Measurements from ENCODE around the gene AK2. TPM values are rescaled to one million over a fixed set of nuclear protein-coding genes. Genes with fewer than 3 reads are reported as not detected.

Gene AK2
- total RNA-seq, 8 experiments from 2014 or later, result 105 to 219 (median 163) TPM

DNA sequence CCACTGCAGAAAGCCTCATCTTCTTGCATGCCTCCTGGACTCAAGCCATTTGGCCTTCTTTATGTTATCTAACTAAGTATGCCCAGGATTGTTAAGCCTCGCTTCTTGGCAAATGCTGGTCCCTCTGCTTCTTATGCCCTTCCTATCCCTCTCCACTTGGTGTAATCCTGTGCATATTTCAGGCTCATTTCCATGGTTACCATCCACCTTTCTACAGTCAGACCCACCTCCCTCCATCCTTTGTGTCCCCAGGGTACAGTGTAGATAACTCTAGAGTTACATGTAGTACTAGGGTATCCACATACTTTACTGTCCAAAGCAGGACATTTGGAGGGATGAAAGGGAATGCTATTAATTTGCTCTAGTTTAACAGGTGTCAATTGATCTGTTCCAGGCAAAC, 65.5 kb downstream of the AK2 start:
- no peak for ATAC-seq (replicated peaks in 6 of 8)
- WGBS, 10 experiments, result 83 to 100% (median 100%) methylated on average over 1 of the region's 1 CpG; no CpG with 5 or more reads in 3 of the 10 experiments
- in situ Hi-C loops (cut with MboI; ENCODE audit: low pct_unique_long_range_greater_than_20kb in 2 of 9, low sequenced_read_pairs in 9 of 9, unreplicated experiment in 9 of 9), result no loop called here
- H3K4me3 ChIP-seq, result no peak overlapping the region
- peaks cover 0 to 4% of the 10 kb centered on the region in 2 donors for H3K4me1 ChIP-seq (replicated peaks in 1 of 2)
- H3K27ac ChIP-seq, result no peak overlapping the region

GRCh38 chr1:32969566-32969965, 67.1 kb downstream of the AK2 start:
- peaks cover 2 to 8% of the 10 kb centered on the region in 2 donors for H3K4me1 ChIP-seq (replicated peaks in 1 of 2)
- ATAC-seq (replicated peaks in 6 of 8), result no peak
- no peak overlapping the region for H3K27ac ChIP-seq
- in situ Hi-C loops (cut with MboI; ENCODE audit: low pct_unique_long_range_greater_than_20kb in 2 of 9, low sequenced_read_pairs in 9 of 9, unreplicated experiment in 9 of 9), result no loop called here
- no peak overlapping the region for H3K4me3 ChIP-seq

- ATAC-seq (replicated peaks in 6 of 8), result no peak
- in situ Hi-C loops (cut with MboI; ENCODE audit: low pct_unique_long_range_greater_than_20kb in 2 of 9, low sequenced_read_pairs in 9 of 9, unreplicated experiment in 9 of 9), result no loop called here
- no peak overlapping the region for H3K27ac ChIP-seq
- WGBS, 10 experiments, result 10 to 80% (median 67%) methylated on average over 1 to 4 of the region's 4 CpGs; no CpG with 5 or more reads in 3 of the 10 experiments
- H3K4me3 ChIP-seq, result no peak overlapping the region
- H3K4me1 ChIP-seq (replicated peaks in 1 of 2), result peaks cover 6 to 9% of the 10 kb centered on the region in 2 donors
Observed at GRCh38 chr1:32967888-32968568, 68.7 kb downstream of the AK2 start.

DNA sequence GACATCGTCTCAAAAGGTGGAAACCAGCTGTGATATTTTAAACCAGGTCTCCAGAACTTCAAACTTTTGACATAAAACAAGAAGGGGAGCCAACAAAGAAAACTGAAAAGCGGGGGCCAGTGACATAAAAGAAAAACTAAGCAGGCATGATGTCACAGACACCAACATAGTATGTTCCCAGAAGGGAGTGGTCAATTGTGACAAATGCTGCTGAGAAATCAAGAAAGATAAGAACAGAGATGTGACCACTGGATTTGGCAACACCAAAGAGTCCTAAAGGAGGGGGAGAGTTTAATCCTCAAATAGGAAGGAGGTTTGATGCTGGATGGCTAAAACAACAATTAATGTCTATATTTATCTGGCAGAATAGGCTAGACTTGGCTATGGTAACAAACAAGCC, 69.8 kb downstream of the AK2 start:
- 57 to 100% (median 86%) methylated on average over 1 to 2 of the region's 2 CpGs; no CpG with 5 or more reads in 1 of the 10 experiments for WGBS, 10 experiments
- Histone ChIP-seq H3K4me3 (no peak overlapping the region), H3K27ac (no peak overlapping the region), H3K4me1 (replicated peaks in 1 of 2) (peaks cover 14 to 16% of the 10 kb centered on the region in 2 donors)
- no peak for ATAC-seq (replicated peaks in 6 of 8)
- in situ Hi-C loops (cut with MboI; ENCODE audit: low pct_unique_long_range_greater_than_20kb in 2 of 9, low sequenced_read_pairs in 9 of 9, unreplicated experiment in 9 of 9), result no loop called here

- WGBS, 10 experiments, result 20 to 82% (median 65%) methylated on average over 1 to 5 of the region's 5 CpGs; no CpG with 5 or more reads in 1 of the 10 experiments
- no peak for ATAC-seq (replicated peaks in 6 of 8)
- peak overlapping the region; percentile 22 to 45 for H3K27ac ChIP-seq
- H3K4me1 ChIP-seq (replicated peaks in 1 of 2), result peaks cover 14 to 18% of the 10 kb centered on the region in 2 donors
- H3K4me3 ChIP-seq, result peak overlapping the region; percentile 48 to 81 (median 69)
- in situ Hi-C loops (cut with MboI; ENCODE audit: low pct_unique_long_range_greater_than_20kb in 2 of 9, low sequenced_read_pairs in 9 of 9, unreplicated experiment in 9 of 9), result no loop called here
Observed at GRCh38 chr1:32965251-32965747, 71.4 kb downstream of the AK2 start.

GRCh38 chr1:32964461-32965250, 72.0 kb downstream of the AK2 start, which contains the start of gene RNF19B:
Gene RNF19B (minus strand): TSS chr1:32964809. CDS start chr1:32964685, 124 bp downstream.
- H3K4me3 ChIP-seq, result peak within 1 kb of the TSS; percentile 48 to 81 (median 69)
- ATAC-seq (replicated peaks in 6 of 8), result peak; percentile 84 to 95 (median 94)
- H3K27ac ChIP-seq, result peak within 1 kb of the TSS; percentile 63 to 69
- in situ Hi-C loops (cut with MboI; ENCODE audit: low pct_unique_long_range_greater_than_20kb in 2 of 9, low sequenced_read_pairs in 9 of 9, unreplicated experiment in 9 of 9), result no loop called here
- H3K4me1 ChIP-seq (replicated peaks in 1 of 2), result peaks cover 14 to 18% of the 10 kb centered on the region in 2 donors
- WGBS, 10 experiments, result 0 to 40% (median 9%) methylated on average over 1 to 12 of the region's 83 CpGs; no CpG with 5 or more reads in 2 of the 10 experiments

DNA sequence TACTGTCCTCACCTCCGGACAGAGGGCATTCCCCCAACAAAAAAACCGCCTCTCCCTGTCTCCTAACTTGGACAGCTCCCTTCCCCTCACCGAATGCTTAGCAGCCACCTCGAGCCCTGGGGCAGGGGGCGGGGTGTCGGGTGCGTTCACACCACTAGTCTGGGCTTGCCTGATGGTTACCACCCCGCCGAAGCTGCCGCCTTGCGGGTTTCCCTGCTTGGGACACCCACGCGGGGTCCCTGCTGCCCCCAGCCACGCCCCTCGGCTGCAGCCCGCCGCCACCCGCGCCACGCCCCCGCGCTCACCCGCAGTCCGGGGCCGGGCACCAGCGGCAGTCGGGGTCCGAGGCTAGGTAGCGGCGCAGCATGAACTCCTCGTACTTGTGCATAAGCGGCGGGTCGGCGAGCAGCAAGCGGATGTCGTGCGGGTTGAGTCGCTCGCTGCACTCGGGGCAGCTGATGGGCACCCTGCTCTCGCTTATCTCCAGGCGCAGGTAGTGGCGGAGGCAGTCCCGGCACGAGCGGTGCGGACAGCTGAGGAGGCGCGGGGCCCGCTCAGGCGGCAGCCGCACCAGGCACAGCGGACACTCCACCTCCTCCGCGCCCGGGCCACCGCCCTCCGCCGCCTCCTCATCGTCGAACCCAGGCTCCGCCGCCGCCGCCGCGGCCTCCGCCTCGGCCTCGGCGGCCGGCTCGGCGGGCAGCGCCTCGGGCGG, 72.8 kb downstream of the AK2 start:
- peaks cover 14 to 18% of the 10 kb centered on the region in 2 donors for H3K4me1 ChIP-seq (replicated peaks in 1 of 2)
- in situ Hi-C loops (cut with MboI; ENCODE audit: low pct_unique_long_range_greater_than_20kb in 2 of 9, low sequenced_read_pairs in 9 of 9, unreplicated experiment in 9 of 9), result no loop called here
- WGBS, 10 experiments, result 0 to 4% (median 0%) methylated on average over 3 to 11 of the region's 78 CpGs; no CpG with 5 or more reads in 6 of the 10 experiments
- peak; percentile 34 to 65 (median 44) for ATAC-seq (replicated peaks in 6 of 8)
- H3K27ac ChIP-seq, result peak overlapping the region; percentile 63 to 69
- peak overlapping the region; percentile 48 to 81 (median 69) for H3K4me3 ChIP-seq

- WGBS, 10 experiments, result 8 to 80% (median 63%) methylated on average over 1 to 6 of the region's 6 CpGs
- in situ Hi-C loops (cut with MboI; ENCODE audit: low pct_unique_long_range_greater_than_20kb in 2 of 9, low sequenced_read_pairs in 9 of 9, unreplicated experiment in 9 of 9), result no loop called here
- no peak for ATAC-seq (replicated peaks in 6 of 8)
- Histone ChIP-seq H3K4me3 (peak overlapping the region; percentile 48 to 81 (median 69)), H3K27ac (no peak overlapping the region), H3K4me1 (replicated peaks in 1 of 2) (peaks cover 14 to 18% of the 10 kb centered on the region in 2 donors)
Observed at GRCh38 chr1:32962248-32962896, 74.3 kb downstream of the AK2 start.

DNA sequence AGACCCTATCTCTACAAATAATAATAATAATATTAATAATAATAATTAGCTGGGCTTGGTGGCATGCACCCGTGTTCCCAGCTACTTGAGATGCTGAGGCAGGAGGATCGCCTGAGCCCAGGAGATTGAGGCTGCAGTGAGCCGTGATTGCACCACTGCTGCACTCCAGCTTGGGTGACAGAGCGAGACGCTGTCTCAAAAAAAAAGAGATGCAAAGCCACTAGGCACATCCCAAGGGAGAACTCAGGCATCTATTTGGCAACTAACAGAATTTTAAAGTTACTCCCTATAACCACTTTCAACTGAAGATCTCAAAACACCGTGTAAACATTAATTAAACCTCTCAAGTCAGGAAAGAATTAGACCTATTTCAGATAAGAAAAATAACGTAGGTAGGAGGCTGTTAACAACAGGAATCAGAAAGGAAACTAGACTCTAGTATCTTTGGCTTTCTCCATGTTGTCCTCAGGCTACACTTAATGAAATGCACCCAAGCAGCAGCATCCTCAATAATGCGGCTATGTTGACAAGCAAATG, 75.8 kb downstream of the AK2 start:
- no peak overlapping the region for H3K4me3 ChIP-seq
- in situ Hi-C loops (cut with MboI; ENCODE audit: low pct_unique_long_range_greater_than_20kb in 2 of 9, low sequenced_read_pairs in 9 of 9, unreplicated experiment in 9 of 9), result no loop called here

GRCh38 chr1:32960342-32960741, 76.3 kb downstream of the AK2 start:
- WGBS, 10 experiments, result 20 to 88% (median 73%) methylated on average over 1 to 2 of the region's 2 CpGs; no CpG with 5 or more reads in 2 of the 10 experiments
- in situ Hi-C loops (cut with MboI; ENCODE audit: low pct_unique_long_range_greater_than_20kb in 2 of 9, low sequenced_read_pairs in 9 of 9, unreplicated experiment in 9 of 9), result no loop called here
- no peak overlapping the region for H3K27ac ChIP-seq
- no peak overlapping the region for H3K4me3 ChIP-seq
- H3K4me1 ChIP-seq (replicated peaks in 1 of 2), result peaks cover 13 to 17% of the 10 kb centered on the region in 2 donors
- ATAC-seq (replicated peaks in 6 of 8), result no peak

More for the DNA sequence above, 75.8 kb downstream of the AK2 start:
- WGBS, 10 experiments, result 20 to 100% (median 75%) methylated on average over 1 to 8 of the region's 8 CpGs; no CpG with 5 or more reads in 1 of the 10 experiments
- Histone ChIP-seq H3K27ac (no peak overlapping the region), H3K4me1 (replicated peaks in 1 of 2) (peaks cover 14 to 18% of the 10 kb centered on the region in 2 donors)
- ATAC-seq (replicated peaks in 6 of 8), result no peak

DNA sequence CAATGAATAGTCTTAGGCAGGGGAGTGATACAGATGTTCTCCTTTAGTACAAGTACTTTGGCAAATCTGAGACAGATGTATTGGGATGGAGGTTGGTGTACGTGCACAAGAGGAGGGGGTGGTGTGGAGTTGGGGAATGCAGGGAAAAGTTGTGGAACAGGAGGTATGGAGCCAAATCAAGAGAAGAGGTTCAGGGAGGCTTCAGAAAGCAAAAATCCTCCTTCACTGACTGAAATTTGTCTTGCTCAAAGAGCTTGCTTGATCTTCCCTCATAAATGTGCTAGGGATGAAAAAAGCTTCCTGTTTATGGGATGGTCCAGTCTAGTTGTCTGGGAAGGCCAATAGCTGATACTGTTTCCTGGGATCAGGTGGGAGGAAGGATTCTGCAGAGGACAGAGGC, 77.9 kb downstream of the AK2 start:
- H3K27ac ChIP-seq, result no peak overlapping the region
- no peak for ATAC-seq (replicated peaks in 6 of 8)

More for the DNA sequence above, 77.9 kb downstream of the AK2 start:
- WGBS, 10 experiments, result 50 to 100% (median 90%) methylated on average over 1 of the region's 1 CpG; no CpG with 5 or more reads in 4 of the 10 experiments
- in situ Hi-C loops (cut with MboI; ENCODE audit: low pct_unique_long_range_greater_than_20kb in 2 of 9, low sequenced_read_pairs in 9 of 9, unreplicated experiment in 9 of 9), result no loop called here
- no peak overlapping the region for H3K4me3 ChIP-seq
- H3K4me1 ChIP-seq (replicated peaks in 1 of 2), result peaks cover 12 to 14% of the 10 kb centered on the region in 2 donors

Measured in motor neuron (in vitro differentiated cells).